Endothelial cell of umbilical vein (primary cell): Measurements from ENCODE around the gene ISX.

Source experiments
- EZH2 ChIP-seq: IDR thresholded peaks from 2 replicates; pipeline ENCODE4 v1.6.1; 2012; ENCODE audit warnings: borderline replicate concordance, low read depth, mild to moderate bottlenecking, moderate library complexity, low read length, inconsistent platforms; ENCODE audit not compliant: severe bottlenecking
- GATA2 ChIP-seq: IDR thresholded peaks from 2 replicates; pipeline ENCODE4 v1.7.0; 2011; ENCODE audit warnings: low read depth, mild to moderate bottlenecking, moderate library complexity, mixed read lengths, low read length; ENCODE audit not compliant: insufficient read length, insufficient read depth
- JUN ChIP-seq: IDR thresholded peaks from 2 replicates; pipeline ENCODE4 v1.6.1; 2011; ENCODE audit warnings: borderline replicate concordance, low read depth; ENCODE audit not compliant: insufficient read length, insufficient read depth
- MAX ChIP-seq: IDR thresholded peaks from 2 replicates; pipeline ENCODE4 v1.6.1; 2011; ENCODE audit not compliant: insufficient read depth, insufficient read length
- MYC ChIP-seq: IDR thresholded peaks from one replicate; pipeline ENCODE4 v1.6.1; 2011; ENCODE audit warnings: mild to moderate bottlenecking, low read depth, low read length
- POLR2A ChIP-seq: IDR thresholded peaks from 2 replicates; pipeline ENCODE4 v1.6.1; 2012; ENCODE audit warnings: low read depth, mild to moderate bottlenecking, control low read depth, low read length
- TF ChIP-seq, protein P1 (sequence below), 2 donors: IDR thresholded peaks; 1 replicate in 1 of 2; 2 replicates in 1 of 2; pipeline ENCODE4 v1.5.1; 2011; ENCODE audit warnings: low read length in 2 of 2, mild to moderate bottlenecking in 2 of 2, moderate library complexity in 2 of 2, control low read depth in 1 of 2, inconsistent platforms in 1 of 2, low read depth in 1 of 2; ENCODE audit not compliant: insufficient read depth in 1 of 2; ENCODE audit errors: extremely low read depth in 1 of 2

- TF ChIP-seq POLR2A (no peak), MYC (no peak), GATA2 (no peak), EZH2 (no peak), MAX (no peak), JUN (no peak)
- TF ChIP-seq, protein P1, sequence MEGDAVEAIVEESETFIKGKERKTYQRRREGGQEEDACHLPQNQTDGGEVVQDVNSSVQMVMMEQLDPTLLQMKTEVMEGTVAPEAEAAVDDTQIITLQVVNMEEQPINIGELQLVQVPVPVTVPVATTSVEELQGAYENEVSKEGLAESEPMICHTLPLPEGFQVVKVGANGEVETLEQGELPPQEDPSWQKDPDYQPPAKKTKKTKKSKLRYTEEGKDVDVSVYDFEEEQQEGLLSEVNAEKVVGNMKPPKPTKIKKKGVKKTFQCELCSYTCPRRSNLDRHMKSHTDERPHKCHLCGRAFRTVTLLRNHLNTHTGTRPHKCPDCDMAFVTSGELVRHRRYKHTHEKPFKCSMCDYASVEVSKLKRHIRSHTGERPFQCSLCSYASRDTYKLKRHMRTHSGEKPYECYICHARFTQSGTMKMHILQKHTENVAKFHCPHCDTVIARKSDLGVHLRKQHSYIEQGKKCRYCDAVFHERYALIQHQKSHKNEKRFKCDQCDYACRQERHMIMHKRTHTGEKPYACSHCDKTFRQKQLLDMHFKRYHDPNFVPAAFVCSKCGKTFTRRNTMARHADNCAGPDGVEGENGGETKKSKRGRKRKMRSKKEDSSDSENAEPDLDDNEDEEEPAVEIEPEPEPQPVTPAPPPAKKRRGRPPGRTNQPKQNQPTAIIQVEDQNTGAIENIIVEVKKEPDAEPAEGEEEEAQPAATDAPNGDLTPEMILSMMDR (IDR thresholded peaks at IDR 0.05; ENCODE audit: extremely low read depth in 1 of 2, insufficient read depth in 1 of 2, low read depth in 1 of 2, low read length in 2 of 2), result no peak
Measured at GRCh38 chr22:35016909-35017308, 49.0 kb upstream of the ISX start.
